ENCODE measurements around the gene ATG4C.

Gene ATG4C

GRCh38 chr1:62794053-62794452, 10.1 kb downstream of the ATG4C start:
- no peak for DNase-seq (ENCODE audit: low read depth)
- no peak overlapping the region for H3K4me3 ChIP-seq (ENCODE audit: low read length)
- TF ChIP-seq CTCF (conservative IDR thresholded peaks at IDR 0.05; ENCODE audit: low read length) = no peak

GRCh38 chr1:62796221-62796620, 12.3 kb downstream of the ATG4C start:
- TF ChIP-seq CTCF (conservative IDR thresholded peaks at IDR 0.05; ENCODE audit: low read length) = no peak
- no peak for DNase-seq (ENCODE audit: low read depth)
- no peak overlapping the region for H3K4me3 ChIP-seq (ENCODE audit: low read length)

GRCh38 chr1:62799688-62800087, 15.8 kb downstream of the ATG4C start:
- DNase-seq (ENCODE audit: low read depth) = no peak
- no peak overlapping the region for H3K4me3 ChIP-seq (ENCODE audit: low read length)
- TF ChIP-seq CTCF (conservative IDR thresholded peaks at IDR 0.05; ENCODE audit: low read length) = no peak

GRCh38 chr1:62800281-62800680, 16.3 kb downstream of the ATG4C start:
- no peak for TF ChIP-seq CTCF (conservative IDR thresholded peaks at IDR 0.05; ENCODE audit: low read length)
- DNase-seq (ENCODE audit: low read depth) = no peak
- H3K4me3 ChIP-seq (ENCODE audit: low read length) = no peak overlapping the region

- DNase-seq (ENCODE audit: low read depth) = peak; percentile 2
- no peak for TF ChIP-seq CTCF (conservative IDR thresholded peaks at IDR 0.05; ENCODE audit: low read length)
- H3K4me3 ChIP-seq (ENCODE audit: low read length) = no peak overlapping the region
Measured at GRCh38 chr1:62800825-62801306, 16.9 kb downstream of the ATG4C start.

- H3K4me3 ChIP-seq (ENCODE audit: low read length) = no peak overlapping the region
- TF ChIP-seq CTCF (conservative IDR thresholded peaks at IDR 0.05; ENCODE audit: low read length) = no peak
- no peak for DNase-seq (ENCODE audit: low read depth)
Measured at GRCh38 chr1:62809788-62810187, 25.9 kb downstream of the ATG4C start.

GRCh38 chr1:62810420-62811274, 26.7 kb downstream of the ATG4C start:
- no peak for DNase-seq (ENCODE audit: low read depth)
- H3K4me3 ChIP-seq (ENCODE audit: low read length) = no peak overlapping the region
- no peak for TF ChIP-seq CTCF (conservative IDR thresholded peaks at IDR 0.05; ENCODE audit: low read length)
